Measurements from ENCODE around the gene ERBB4. TPM values are rescaled to one million over a fixed set of nuclear protein-coding genes. Genes with fewer than 3 reads are reported as not detected.

ERBB4 gene
- total RNA-seq, 4 donors from 2014 or later: 1.6 to 5.7 (median 3.5) TPM

- ATAC-seq (no peak), DNase-seq (no peak)
- Histone ChIP-seq H3K4me1 (no peaks in the 10 kb centered on the region), H3K4me3 (no peak overlapping the region), H3K36me3 (no peaks in the 10 kb centered on the region), H3K27me3 (no peaks in the 10 kb centered on the region), H3K27ac (no peak overlapping the region), H3K9me3 (no peaks in the 10 kb centered on the region)
- intact Hi-C loops (cut with DNase I; ENCODE audit: low total_unique reads): no loop called here
- in situ Hi-C loops (cut with MboI; ENCODE audit: low sequenced_read_pairs in 4 of 4): no loop called here
- no peak for TF ChIP-seq CTCF (IDR thresholded peaks at IDR 0.05 in 4 of 5, conservative IDR thresholded peaks at IDR 0.05 in 1 of 5)
- no peak for TF ChIP-seq POLR2A (IDR thresholded peaks at IDR 0.05)
Observed at GRCh38 chr2:211380041-211380440, 1158.6 kb downstream of the ERBB4 start.

- ATAC-seq: no peak
- no peak overlapping the region for H3K27ac ChIP-seq
- H3K4me1 ChIP-seq: no peaks in the 10 kb centered on the region
- intact Hi-C loops (cut with DNase I; ENCODE audit: low total_unique reads): no loop called here
- H3K36me3 ChIP-seq: no peaks in the 10 kb centered on the region
- in situ Hi-C loops (cut with MboI; ENCODE audit: low sequenced_read_pairs in 4 of 4): no loop called here
- TF ChIP-seq CTCF (IDR thresholded peaks at IDR 0.05 in 4 of 5, conservative IDR thresholded peaks at IDR 0.05 in 1 of 5) (no peak), POLR2A (IDR thresholded peaks at IDR 0.05) (no peak)
- H3K27me3 ChIP-seq: no peaks in the 10 kb centered on the region
- DNase-seq: no peak
- H3K9me3 ChIP-seq: no peaks in the 10 kb centered on the region
- no peak overlapping the region for H3K4me3 ChIP-seq
Observed at GRCh38 chr2:211376410-211376809, 1162.2 kb downstream of the ERBB4 start.

GRCh38 chr2:211373203-211373602 lies 1165.4 kb downstream of the ERBB4 start:
- intact Hi-C loops (cut with DNase I; ENCODE audit: low total_unique reads): no loop called here
- DNase-seq: no peak
- H3K36me3 ChIP-seq: no peaks in the 10 kb centered on the region
- no peak overlapping the region for H3K4me3 ChIP-seq
- in situ Hi-C loops (cut with MboI; ENCODE audit: low sequenced_read_pairs in 4 of 4): no loop called here
- TF ChIP-seq CTCF (IDR thresholded peaks at IDR 0.05 in 4 of 5, conservative IDR thresholded peaks at IDR 0.05 in 1 of 5): no peak
- TF ChIP-seq POLR2A (IDR thresholded peaks at IDR 0.05): no peak
- no peak overlapping the region for H3K27ac ChIP-seq
- no peaks in the 10 kb centered on the region for H3K27me3 ChIP-seq
- H3K9me3 ChIP-seq: no peaks in the 10 kb centered on the region
- ATAC-seq: no peak
- no peaks in the 10 kb centered on the region for H3K4me1 ChIP-seq

GRCh38 chr2:211371465-211371864 lies 1167.1 kb downstream of the ERBB4 start:
- DNase-seq (no peak), ATAC-seq (no peak)
- in situ Hi-C loops (cut with MboI; ENCODE audit: low sequenced_read_pairs in 4 of 4) (no loop called here), intact Hi-C loops (cut with DNase I; ENCODE audit: low total_unique reads) (no loop called here)
- no peaks in the 10 kb centered on the region for H3K4me1 ChIP-seq
- TF ChIP-seq CTCF (IDR thresholded peaks at IDR 0.05 in 4 of 5, conservative IDR thresholded peaks at IDR 0.05 in 1 of 5) (no peak), POLR2A (IDR thresholded peaks at IDR 0.05) (no peak)
- H3K4me3 ChIP-seq: no peak overlapping the region
- H3K27ac ChIP-seq: no peak overlapping the region
- H3K9me3 ChIP-seq: no peaks in the 10 kb centered on the region
- H3K27me3 ChIP-seq: no peaks in the 10 kb centered on the region
- H3K36me3 ChIP-seq: no peaks in the 10 kb centered on the region

- DNase-seq (no peak), ATAC-seq (no peak)
- in situ Hi-C loops (cut with MboI; ENCODE audit: low sequenced_read_pairs in 4 of 4) (no loop called here), intact Hi-C loops (cut with DNase I; ENCODE audit: low total_unique reads) (no loop called here)
- H3K9me3 ChIP-seq: no peaks in the 10 kb centered on the region
- H3K27me3 ChIP-seq: no peaks in the 10 kb centered on the region
- H3K36me3 ChIP-seq: no peaks in the 10 kb centered on the region
- no peak overlapping the region for H3K27ac ChIP-seq
- no peak for TF ChIP-seq POLR2A (IDR thresholded peaks at IDR 0.05)
- TF ChIP-seq CTCF (IDR thresholded peaks at IDR 0.05 in 4 of 5, conservative IDR thresholded peaks at IDR 0.05 in 1 of 5): no peak
- no peak overlapping the region for H3K4me3 ChIP-seq
- no peaks in the 10 kb centered on the region for H3K4me1 ChIP-seq
Observed at GRCh38 chr2:211368467-211368866, 1170.1 kb downstream of the ERBB4 start.

All from gastrocnemius medialis (tissue), 4 donors.